ENCODE results near the gene PAGR1. TPM values are rescaled to one million over a fixed set of nuclear protein-coding genes. Genes with fewer than 3 reads are reported as not detected.

The PAGR1 gene
- total and polyA plus RNA-seq, 10 of the 15 experiments (the other 5 are each of a cell fraction or from before 2014, with no cell fraction given) = 1.1 to 57.7 (median 23.4) TPM

DNA sequence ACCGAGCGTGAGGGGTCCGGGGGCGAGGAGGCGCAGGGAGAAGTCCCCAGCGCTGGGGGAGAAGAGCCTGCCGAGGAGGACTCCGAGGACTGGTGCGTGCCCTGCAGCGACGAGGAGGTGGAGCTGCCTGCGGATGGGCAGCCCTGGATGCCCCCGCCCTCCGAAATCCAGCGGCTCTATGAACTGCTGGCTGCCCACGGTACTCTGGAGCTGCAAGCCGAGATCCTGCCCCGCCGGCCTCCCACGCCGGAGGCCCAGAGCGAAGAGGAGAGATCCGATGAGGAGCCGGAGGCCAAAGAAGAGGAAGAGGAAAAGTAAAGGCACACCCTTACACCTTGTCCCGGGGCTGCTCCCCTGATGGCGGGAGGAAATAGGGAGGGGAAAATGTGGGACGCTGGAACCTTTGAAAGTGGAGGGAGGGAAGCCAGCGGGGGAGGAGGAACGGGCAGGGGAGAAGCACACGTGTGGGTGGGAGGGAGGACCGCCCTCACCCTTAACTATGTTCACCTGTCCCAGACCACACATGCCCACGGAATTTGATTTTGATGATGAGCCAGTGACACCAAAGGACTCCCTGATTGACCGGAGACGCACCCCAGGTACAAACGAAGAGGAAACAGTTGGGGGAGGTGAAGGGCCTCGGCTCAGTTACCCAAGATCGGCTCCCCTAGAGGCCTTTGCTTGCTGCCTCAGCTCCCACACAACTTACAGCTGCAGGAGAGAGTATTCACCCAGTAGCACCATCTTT lies 916 bp downstream of the PAGR1 start (continued):
- TF ChIP-seq ESRRA (IDR thresholded peaks at IDR 0.05; ENCODE audit: low read length) (no peak), MEF2A (IDR thresholded peaks at IDR 0.05; ENCODE audit: insufficient read depth, low read depth, low read length) (no peak), TBL1XR1 (IDR thresholded peaks at IDR 0.05; ENCODE audit: low read depth, low read length) (0 out of 2 replicates have a peak, but pooled peaks have one; percentile 5), IKZF2 (IDR thresholded peaks at IDR 0.05) (peak; percentile 9 to 49; a peak in 3 of 4 replicates), KLF5 (IDR thresholded peaks at IDR 0.05; ENCODE audit: partially characterized antibody) (peak; percentile 1), KDM1A (IDR thresholded peaks at IDR 0.05; ENCODE audit: borderline replicate concordance) (no peak), HDAC2 (IDR thresholded peaks at IDR 0.05) (0 out of 2 replicates have a peak, but pooled peaks have one; percentile 50), RELB (IDR thresholded peaks at IDR 0.05; ENCODE audit: low read depth) (peak; percentile 61; the same call in 1 of the 2 replicates), EED (IDR thresholded peaks at IDR 0.05; ENCODE audit: low read depth) (peak; percentile 49; the same call in 1 of the 2 replicates)
- TF ChIP-seq, protein P1, sequence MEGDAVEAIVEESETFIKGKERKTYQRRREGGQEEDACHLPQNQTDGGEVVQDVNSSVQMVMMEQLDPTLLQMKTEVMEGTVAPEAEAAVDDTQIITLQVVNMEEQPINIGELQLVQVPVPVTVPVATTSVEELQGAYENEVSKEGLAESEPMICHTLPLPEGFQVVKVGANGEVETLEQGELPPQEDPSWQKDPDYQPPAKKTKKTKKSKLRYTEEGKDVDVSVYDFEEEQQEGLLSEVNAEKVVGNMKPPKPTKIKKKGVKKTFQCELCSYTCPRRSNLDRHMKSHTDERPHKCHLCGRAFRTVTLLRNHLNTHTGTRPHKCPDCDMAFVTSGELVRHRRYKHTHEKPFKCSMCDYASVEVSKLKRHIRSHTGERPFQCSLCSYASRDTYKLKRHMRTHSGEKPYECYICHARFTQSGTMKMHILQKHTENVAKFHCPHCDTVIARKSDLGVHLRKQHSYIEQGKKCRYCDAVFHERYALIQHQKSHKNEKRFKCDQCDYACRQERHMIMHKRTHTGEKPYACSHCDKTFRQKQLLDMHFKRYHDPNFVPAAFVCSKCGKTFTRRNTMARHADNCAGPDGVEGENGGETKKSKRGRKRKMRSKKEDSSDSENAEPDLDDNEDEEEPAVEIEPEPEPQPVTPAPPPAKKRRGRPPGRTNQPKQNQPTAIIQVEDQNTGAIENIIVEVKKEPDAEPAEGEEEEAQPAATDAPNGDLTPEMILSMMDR (IDR thresholded peaks at IDR 0.05 in 2 of 3, conservative IDR thresholded peaks at IDR 0.05 in 1 of 3; ENCODE audit: control insufficient read depth in 2 of 3, extremely low read depth in 1 of 3, insufficient read depth in 1 of 3, low read depth in 3 of 3, low read length in 3 of 3) = peak in 2 of 3 experiments; percentile 30 to 37; a peak in 2 of 6 replicates
- TF ChIP-seq, protein P2, sequence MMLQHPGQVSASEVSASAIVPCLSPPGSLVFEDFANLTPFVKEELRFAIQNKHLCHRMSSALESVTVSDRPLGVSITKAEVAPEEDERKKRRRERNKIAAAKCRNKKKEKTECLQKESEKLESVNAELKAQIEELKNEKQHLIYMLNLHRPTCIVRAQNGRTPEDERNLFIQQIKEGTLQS (IDR thresholded peaks at IDR 0.05; ENCODE audit: borderline replicate concordance, extremely low read depth, low read depth, low read length) = no peak
